PFSK-1 (cell line): ENCODE data around the gene PLEKHA5.

Source experiments
- POLR2AphosphoS5 ChIP-seq: IDR thresholded peaks from 2 replicates; pipeline ENCODE4 v1.6.1; 2012; ENCODE audit warnings: low read depth, mild to moderate bottlenecking, control low read depth, low read length, moderate library complexity
- REST ChIP-seq, 2 experiments: IDR thresholded peaks; 2 replicates each; pipeline versions ENCODE4 v1.6.1 to v1.8.0; 2011 to 2012; ENCODE audit warnings: low read depth in 2 of 2, low read length in 2 of 2, control low read depth in 1 of 2, inconsistent platforms in 1 of 2, mild to moderate bottlenecking in 1 of 2, moderate library complexity in 1 of 2; ENCODE audit not compliant: insufficient read depth in 1 of 2

GRCh38 chr12:19230896-19231295 is 101.4 kb downstream of the PLEKHA5 start:
- TF ChIP-seq POLR2AphosphoS5: no peak
- TF ChIP-seq REST (IDR thresholded peaks at IDR 0.05; ENCODE audit: insufficient read depth in 1 of 2, low read depth in 2 of 2, low read length in 2 of 2): no peak
